Activated CD8-positive, alpha-beta memory T cell treated with anti-CD3 and anti-CD28 coated beads, Interleukin-2, amount 50 U/mL, for 24 hours (primary cell): ENCODE results near the gene SMG1.
"Not testable (repeated sequence)": the region's sequence is repeated elsewhere in the genome, so short reads cannot be mapped to it uniquely, and the experiment has no call there.

Experiments
- DNase-seq: peaks from one replicate; pipeline ENCODE4 v3.0.0-alpha.2; 2020; ENCODE audit errors: extremely low read depth

Gene SMG1

DNA sequence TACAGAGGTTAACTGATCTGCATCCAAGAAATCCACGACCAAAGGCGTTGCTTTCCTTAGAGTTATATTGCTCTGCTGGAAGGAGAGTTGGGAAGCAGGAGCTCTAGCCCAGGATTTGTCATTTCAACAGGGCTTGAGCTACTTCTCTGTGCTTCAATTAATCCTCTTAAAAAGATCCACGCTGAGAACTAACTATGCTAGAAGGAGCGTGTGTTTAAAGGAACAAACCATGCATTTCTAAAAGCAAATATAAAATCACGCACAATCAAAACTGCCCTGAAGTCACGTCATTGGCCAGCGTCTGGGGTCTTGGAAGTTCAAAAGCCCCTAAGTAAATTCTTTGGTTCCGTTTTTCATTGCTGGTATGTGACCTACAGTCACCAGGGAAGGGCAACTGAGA is 125.9 kb downstream of the SMG1 start:
- DNase-seq, result no peak

DNA sequence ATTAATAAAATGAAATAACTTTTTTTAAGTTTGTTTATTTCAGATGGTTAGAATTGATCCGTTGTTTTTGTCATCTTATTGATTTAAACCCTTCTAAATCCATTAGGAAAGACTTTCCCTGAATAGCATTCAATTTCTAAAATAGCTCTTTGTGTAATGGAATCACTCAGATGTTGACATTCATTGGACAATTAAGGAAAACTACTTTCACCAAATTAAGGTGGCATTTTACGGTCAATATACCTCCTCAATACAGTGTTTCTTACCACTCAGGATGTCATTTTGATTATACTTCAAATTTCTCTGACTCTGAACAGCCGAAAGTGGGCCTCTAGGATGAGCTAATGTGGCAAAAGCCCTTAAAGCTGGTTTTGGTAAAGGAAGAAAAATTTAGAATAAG is 126.7 kb downstream of the SMG1 start:
- DNase-seq, result no peak

DNA sequence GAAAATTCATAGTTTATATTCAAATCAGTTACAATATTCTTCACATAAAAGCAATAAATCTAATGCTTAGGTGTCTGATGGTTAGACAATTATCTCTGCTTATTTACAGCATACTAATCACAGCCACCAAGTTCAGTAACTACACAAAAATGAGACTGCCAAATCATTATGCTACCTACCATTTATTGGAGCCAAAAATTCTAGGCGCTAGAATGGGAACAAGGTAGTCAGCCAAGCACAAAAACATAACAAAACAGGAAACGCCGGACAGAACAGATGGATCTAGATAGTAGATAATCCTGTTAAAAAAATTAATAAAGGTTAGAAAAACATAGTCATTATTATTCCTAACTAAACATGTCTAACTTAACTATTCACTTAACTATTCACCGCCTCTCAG is 128.5 kb downstream of the SMG1 start:
- no peak for DNase-seq

DNA sequence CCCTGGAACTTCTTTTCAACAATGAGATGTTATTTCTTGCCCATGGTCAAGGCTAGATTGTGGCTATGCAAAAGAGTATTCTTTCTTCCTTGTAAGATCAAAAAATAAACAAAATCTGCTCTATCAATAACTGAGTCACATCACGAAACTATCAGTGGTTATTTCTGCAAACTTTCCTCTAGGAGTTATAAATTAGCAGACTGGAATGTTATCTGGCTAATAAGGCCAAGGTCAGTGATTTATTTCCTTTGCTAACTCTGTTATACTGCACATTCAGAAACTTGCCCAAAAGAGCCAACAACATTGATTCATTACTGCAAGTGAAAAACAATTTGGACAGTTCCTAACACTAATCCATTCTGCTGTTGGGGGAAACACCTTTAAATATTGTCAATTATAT is 129.8 kb downstream of the SMG1 start:
- DNase-seq, result no peak

DNA sequence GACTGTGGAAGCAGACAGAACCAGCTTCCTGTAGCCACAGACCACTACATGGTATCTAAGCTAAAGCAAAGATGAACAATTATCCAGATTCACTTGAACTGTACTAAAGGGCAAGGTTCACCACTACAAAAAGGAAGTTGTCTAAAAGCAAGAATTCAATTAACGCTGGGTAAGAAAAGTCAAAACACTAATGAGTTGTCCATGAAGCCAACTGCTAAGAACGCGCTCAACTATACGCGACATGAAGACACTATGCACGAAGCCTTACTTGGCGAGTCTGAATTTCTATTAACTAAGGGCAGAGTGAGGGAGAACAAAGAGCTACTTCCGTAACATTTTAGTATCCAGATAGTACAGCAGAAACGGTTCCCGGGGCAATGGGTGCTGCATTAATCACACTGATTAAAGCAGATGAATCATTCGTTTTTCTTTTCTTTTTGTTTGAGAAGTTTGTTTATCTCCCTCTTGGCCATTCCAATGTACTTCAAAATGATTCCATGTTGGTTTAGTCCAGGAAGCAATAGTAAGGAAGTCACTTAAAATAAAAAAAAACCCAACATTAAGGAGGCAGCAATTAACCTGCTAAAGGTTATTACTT is 133.3 kb downstream of the SMG1 start:
- DNase-seq, result no peak

DNA sequence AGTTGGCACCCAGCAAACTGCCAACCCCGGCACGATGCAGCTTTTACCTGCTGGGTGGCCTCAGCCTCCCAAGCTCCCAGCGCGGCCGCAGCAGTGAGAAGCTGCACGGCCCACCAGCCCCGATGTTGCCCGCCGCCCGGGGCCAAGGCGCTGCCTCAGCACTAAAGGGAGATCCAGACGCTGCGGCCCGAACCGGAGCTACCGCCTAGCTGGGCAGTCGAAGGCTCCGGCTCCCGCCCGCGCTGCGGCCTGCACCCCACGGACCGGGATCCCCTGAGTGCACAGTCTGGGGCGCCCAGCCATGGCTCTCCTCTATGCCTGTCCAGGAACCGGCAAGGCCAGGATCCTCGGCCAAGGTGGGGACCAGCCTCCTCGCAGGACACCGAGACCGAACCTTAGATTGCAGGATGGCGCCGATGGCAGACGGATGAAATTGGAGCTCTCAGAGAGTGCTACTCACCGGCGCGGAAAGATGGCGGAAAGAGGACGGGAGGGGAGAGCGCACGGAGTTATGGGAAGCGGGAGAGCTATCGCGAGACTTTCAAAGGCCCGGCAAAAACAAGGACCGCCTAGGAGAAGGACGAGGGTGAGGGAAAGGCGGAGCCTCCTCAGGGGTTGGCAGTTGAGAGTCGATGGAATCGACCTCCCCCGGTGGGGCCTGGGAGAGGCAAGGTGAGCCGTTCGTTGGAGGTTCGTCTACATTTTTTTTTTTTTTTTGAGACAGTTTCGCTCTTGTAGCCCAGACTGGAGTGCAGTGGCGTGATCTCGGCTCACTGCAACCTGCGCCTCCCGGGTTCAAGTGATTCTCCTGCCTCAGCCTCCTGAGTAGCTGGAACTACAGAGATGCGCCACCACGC is 136.1 kb downstream of the SMG1 start, which contains the start of gene RPS15A:
Gene RPS15A, minus strand, starts transcription at position 485 of the 857 bp plus-strand sequence. CDS start 1,221 bp downstream, outside the sequence.
- peak; percentile 90 for DNase-seq

DNA sequence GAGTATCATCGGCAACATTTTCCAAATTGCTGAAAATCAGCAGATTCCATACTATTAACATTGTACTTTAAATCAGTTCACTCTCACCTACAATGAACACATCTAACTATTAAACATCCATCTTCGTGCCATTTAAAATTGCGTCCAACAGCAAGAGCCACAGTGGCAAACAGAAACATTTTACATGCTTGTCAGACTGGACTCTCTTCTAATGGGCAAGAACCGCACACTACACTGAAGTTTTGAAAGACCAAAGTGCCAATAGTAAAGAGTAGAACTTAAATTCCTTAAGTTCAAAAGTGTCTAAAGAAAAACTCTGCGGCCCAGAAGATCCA is 136.7 kb downstream of the SMG1 start:
- DNase-seq, result no peak

DNA sequence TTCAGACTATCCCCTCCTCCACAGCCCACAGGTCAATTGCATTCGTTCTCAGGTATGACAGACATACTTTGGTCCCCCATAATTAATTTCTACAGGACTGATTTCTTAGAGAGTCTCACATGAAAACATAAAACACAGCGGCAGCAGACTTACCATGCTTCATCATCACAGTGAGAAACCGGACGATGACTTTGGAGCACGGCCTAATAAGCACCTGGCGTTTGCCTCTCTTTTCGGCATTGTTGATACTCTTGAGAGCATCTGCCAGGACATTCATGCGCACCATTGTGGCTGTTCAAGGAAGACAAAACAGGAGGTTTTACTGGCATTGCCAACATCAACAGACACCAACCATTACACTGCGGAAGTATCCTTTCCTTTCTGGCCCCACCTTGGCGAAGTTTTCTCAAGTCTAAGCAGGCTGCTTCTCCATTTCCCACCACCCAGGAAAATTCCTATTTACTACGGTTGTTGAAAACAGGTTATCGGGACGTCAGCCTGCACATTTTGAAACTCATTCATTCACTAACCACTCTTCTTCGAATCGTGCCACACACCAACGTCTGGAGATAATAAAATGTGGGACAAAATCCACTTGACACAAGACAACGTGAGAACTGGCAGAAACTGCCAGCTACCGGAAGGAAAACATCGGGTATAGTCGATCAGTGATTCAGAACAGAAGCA is 137.2 kb downstream of the SMG1 start:
- no peak for DNase-seq

DNA sequence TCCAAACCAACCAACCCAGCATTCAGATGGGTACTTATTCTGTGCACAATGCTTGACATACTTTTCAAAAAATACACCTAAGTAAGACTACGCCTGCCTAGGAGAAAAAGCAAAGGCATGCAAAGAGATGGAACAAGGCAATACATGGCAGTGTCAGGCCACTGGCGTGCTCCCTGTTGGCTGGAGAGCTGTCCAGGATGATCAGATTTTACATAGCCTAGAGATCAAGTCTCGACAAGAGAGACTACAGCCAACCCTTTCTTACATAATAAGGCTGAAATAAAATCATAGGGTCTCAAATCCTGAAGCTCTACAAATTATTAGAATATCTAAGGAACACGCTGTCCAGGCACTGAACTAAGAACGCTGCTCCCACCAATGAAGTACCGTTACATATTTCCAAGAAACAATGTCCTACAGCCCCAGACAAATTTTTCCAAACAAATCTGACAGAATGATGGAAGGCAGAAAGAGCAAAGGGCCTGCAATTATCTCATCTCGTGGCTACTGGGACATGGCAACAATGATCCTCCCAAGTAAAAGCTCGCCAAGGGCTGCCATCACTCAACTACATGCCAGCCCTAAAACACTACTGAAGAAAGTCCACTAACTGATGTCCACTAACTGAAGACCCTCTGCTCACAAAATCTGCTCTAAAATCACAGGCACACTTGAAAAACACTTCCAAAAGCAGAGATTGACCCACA is 141.1 kb downstream of the SMG1 start:
- DNase-seq, result no peak

DNA sequence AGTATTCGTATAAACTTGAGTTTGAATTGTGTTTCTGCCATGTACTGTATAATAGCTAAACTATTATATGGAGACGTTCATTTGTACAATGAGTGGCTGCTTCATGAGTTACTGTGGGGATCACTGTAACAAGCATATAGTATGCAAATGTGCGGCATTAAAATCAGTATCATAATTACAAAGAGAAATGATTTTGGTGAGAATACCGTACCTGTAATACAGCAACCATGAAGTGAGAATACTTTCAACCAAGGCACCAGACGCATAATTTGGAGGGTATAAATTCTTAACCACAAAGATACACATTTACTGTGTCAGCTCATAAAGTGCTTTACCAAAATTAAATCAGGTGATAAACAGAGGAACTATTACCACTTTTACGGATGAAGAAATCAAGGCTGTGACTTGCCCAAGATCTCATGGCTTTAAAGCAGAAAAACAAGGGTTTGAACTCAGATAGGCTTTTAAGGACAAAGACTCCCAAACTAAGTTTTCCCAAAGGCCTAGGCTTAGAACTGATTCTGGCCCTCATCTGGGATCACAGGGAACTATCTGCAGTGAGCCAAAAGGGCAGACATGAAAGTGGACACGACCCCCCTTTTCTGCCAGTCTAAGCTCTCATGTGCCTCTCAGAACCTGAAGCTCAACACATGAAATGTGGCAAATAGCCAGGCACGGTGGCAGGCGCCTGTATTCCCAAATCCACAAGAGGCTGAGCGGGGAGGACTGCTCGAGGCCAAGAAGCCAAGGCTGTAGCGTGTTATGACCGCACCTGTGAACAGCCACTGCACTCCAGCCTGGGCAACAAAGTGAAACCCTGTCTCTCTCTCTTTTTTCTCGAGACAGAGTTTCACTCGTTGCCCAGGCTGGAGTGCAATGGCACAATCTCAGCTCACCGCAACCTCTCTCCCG is 142.5 kb downstream of the SMG1 start:
- no peak for DNase-seq

DNA sequence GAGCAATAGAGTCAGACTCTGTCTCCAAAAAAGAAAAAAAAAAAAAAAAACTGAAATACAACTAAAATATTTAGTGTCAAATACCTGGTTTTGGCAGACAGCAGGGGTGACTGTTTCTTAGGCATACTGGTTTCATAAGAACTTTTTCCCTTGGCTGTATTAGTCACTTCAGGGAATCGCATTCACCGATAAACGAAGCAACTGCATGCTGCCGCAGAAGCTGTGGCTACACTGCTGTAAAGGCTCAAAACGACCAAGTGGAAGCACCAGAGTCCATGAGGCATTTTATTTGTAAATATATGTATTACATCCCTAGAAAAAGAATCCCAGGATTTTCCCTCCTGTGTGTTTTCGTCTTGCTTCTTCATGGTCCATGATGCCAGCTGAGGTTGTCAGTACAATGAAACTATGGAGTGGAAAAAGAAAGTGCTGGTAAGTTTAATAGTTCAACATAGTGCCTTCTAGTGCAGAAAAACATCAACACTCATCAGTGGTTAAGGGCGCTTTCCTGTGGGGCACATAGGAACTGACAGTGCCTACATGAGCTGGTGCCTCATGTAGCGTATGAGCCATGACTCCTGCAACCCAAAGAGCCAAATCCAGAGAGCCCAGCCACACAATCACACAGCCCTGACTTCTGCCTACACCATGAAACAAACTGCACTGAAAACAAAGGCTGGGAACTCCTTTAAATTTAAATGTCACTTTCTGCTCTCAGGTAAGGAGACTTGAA is 143.3 kb downstream of the SMG1 start:
- no peak for DNase-seq

DNA sequence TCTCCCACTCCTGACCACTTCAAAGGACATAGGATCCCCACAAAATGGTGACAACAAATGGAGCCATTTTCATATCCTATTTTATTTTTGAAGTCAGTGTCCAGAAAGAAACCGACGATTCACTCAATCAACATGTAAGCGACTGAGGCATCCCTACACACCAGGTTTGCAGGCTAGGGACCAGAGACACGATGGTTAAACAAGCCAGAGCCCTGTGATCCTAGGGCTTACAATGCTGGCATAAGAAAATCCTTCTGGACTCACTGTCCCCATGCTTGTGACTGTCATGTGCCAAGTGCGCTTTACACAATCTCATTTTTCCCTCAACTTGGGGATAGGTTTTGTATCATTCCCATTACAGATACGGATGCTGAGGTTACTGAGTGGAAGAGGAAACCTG is 145.0 kb downstream of the SMG1 start:
- DNase-seq, result not testable (repeated sequence)

DNA sequence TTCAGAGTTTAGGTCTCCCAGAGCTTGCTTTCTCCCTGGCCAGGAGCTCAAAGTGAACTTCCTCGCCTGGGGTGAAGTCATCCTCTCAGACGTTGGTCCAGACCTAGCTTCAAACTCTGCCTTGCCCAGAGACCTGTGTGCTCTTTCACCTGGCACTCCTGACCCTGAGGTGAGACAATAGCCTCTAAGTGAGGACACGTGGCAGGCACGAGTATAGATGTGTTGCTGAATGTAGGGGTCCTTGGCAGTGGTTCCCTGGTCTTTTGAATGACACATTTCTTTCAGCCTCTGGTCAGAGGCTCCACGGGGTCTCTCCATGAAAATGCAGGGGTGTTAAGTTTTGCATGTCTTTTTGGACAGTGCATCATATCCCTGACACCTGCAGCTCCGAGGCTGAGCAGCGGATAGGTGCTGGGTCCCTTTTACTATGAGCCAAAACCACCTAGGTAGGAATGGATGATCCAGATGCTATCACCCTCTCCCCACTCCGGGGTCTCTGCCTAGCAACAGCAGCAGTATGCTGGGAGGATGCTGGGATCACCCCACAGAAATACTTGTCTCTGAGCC is 145.7 kb downstream of the SMG1 start:
- DNase-seq, result not testable (repeated sequence)

DNA sequence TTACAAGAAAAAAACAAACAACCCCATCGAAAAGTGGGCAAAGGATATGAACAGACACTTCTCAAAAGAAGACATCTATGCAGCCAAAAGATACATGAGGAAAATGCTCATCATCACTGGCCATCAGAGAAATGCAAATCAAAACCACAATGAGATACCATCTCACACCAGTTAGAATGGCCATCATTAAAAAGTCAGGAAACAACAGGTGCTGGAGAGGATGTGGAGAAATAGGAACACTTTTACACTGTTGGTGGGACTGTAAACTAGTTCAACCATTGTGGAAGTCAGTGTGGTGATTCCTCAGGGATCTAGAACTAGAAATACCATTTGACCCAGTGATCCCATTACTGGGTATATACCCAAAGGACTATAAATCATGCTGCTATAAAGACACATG is 148.5 kb downstream of the SMG1 start:
- DNase-seq, result not testable (repeated sequence)

DNA sequence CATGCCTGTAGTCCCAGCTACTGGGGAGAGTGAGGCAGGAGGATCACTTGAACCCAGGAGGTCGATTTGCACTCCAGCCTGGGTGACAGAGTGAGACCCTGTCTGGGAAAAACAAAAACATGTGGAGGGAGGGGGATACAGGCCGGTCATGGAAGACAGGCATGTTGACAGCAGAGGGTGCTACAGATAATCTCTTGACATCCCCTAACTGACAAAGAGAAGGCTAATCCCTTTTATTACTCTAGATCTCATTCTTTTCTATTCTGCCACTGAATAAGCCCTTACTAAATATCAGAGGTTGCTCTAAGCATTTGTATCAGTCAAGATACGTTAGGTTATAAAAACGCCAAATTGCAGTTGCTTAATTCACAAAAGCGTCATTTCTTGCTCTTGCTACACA is 149.9 kb downstream of the SMG1 start:
- DNase-seq, result not testable (repeated sequence)

DNA sequence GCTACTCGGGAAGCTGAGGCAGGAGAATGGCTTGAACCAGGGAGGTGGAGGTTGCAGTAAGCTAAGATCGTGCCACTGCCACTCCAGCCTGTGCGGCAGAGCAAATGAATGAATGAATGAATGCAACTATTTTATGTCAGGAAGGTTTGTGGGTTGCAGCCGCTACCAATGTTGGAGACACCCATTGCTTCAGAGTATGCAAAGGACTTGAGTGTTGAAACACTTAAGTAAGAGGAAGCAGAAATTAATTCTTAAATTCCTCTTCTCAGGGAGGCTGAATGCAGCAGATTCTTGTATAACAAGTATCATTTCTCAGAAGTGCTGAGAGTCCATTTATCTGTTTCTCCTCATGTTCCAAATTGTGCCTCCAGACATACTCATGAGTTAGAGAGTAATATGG is 151.6 kb downstream of the SMG1 start:
- DNase-seq, result not testable (repeated sequence)

DNA sequence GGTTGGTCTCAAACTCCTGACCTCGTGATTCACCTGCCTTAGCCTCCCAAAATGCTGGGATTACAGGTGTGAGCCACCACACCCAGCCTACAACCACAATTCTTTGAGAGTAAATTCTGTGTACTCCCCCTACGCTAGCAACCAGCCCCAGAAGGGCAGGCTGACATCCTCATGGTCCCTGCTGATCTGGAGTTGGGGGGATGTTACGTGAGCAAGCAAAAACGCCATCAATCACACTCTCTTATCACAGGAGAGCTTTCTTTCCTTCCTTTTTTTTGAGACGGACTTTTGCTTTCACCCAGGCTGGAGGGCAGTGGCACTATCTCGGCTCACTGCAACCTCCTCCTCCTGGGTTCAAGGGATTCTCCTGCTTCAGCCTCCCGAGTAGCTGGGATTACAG is 154.0 kb downstream of the SMG1 start:
- not testable (repeated sequence) for DNase-seq

DNA sequence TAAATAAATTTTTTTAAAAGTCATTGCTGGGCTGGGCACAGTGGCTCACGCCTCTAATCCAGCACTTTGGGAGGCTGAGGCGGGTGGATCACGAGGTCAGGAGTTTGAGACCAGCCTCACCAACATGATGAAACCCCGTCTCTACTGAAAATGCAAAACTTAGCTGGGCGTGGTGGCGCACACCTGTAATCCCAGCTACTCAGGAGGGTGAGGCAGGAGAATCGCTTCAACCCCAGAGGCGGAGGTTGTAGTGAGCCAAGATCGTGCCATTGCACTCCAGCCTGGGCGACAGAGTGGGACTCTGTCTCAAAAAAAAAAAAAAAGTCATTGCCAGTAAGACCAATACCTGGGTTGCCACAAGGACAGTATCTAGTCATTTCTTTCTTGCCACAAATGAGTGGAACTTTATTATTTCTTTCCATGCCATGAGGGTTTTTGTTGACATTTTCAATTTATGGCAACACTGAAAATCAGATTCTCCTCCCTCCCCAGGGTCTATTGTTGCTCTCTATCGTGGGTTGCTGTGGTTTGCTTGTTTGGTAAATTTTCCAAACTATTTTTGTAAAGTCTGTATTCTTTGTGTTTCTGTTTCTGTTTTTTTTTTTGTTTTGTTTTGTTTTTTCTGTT is 155.8 kb downstream of the SMG1 start:
- DNase-seq, result not testable (repeated sequence)

DNA sequence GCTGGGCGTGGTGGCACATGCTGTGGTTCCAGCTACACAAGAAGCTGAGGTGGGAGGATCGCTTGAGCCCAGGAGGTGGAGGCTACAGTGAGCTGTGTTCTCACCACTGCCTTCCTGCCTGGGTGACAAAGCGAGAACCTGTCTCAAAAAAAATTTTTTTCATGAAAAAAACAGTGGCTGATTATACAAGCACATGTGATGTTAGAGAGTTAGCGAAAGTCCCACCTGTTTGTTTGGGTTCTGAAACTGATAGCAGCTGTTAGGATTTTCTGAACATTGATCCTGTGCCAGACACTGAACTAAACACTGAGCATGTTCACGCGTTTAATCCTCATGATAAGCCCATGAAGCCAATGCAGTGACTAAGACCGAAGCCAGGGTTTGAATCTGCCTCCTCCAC is 159.0 kb downstream of the SMG1 start:
- DNase-seq, result not testable (repeated sequence)

DNA sequence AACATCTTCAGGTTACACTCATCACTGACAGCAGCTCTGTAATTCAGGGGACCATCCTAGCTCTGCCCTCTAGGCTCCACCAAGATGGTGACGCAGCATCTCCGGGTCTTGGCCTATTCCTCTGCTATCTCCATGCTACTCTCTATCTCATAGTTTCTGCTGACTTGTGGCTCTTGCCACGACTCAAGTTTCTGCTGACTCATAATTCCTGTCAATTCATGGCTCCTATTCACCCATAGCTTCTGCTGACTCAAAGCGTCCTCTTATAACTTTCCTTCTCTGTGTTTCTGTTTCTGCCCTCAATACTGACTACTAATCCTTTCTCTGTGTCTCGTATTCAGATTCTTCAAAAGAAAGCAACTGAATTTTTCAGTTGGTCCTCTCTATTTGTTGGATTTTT is 163.5 kb downstream of the SMG1 start:
- not testable (repeated sequence) for DNase-seq
